ENCODE data around the gene TMEM254. TPM values are rescaled to one million over a fixed set of nuclear protein-coding genes. Genes with fewer than 3 reads are reported as not detected.

The TMEM254 gene
- total RNA-seq, 1 donor from 2014 or later, result 33.8 TPM

GRCh38 chr10:80100861-80101695 is 22.6 kb downstream of the TMEM254 start:
- H3K27ac Mint-ChIP-seq (ENCODE audit: unreplicated experiment), result no peak overlapping the region
- no peak for DNase-seq (ENCODE audit: low read depth, low spot score)
- no peaks in the 10 kb centered on the region for H3K9me3 Mint-ChIP-seq
- TF ChIP-seq CTCF (conservative IDR thresholded peaks at IDR 0.05), result no peak
- H3K27me3 Mint-ChIP-seq (ENCODE audit: low read depth), result no peaks in the 10 kb centered on the region
- peaks cover 6% of the 10 kb centered on the region for H3K4me1 Mint-ChIP-seq
- H3K4me3 Mint-ChIP-seq, result no peak overlapping the region
- H3K36me3 Mint-ChIP-seq (ENCODE audit: low read depth), result no peaks in the 10 kb centered on the region

GRCh38 chr10:80104066-80104926 is 25.8 kb downstream of the TMEM254 start:
- peaks cover 13% of the 10 kb centered on the region for H3K36me3 Mint-ChIP-seq (ENCODE audit: low read depth)
- H3K27me3 Mint-ChIP-seq (ENCODE audit: low read depth), result no peaks in the 10 kb centered on the region
- no peak overlapping the region for H3K4me3 Mint-ChIP-seq
- no peak for DNase-seq (ENCODE audit: low read depth, low spot score)
- TF ChIP-seq CTCF (conservative IDR thresholded peaks at IDR 0.05), result no peak
- H3K4me1 Mint-ChIP-seq, result peaks cover 6% of the 10 kb centered on the region
- H3K27ac Mint-ChIP-seq (ENCODE audit: unreplicated experiment), result no peak overlapping the region
- H3K9me3 Mint-ChIP-seq, result peaks cover 5% of the 10 kb centered on the region

- Mint-ChIP-seq H3K4me1 (peaks cover 12% of the 10 kb centered on the region), H3K36me3 (ENCODE audit: low read depth) (peaks cover 21% of the 10 kb centered on the region), H3K27me3 (ENCODE audit: low read depth) (no peaks in the 10 kb centered on the region), H3K4me3 (no peak overlapping the region), H3K27ac (ENCODE audit: unreplicated experiment) (no peak overlapping the region), H3K9me3 (peaks cover 9% of the 10 kb centered on the region)
- no peak for TF ChIP-seq CTCF (conservative IDR thresholded peaks at IDR 0.05)
- DNase-seq (ENCODE audit: low read depth, low spot score), result no peak
These were observed 30.2 kb downstream of the TMEM254 start for GRCh38 chr10:80108576-80109239.

- no peak overlapping the region for H3K27ac Mint-ChIP-seq (ENCODE audit: unreplicated experiment)
- no peak for DNase-seq (ENCODE audit: low read depth, low spot score)
- no peak overlapping the region for H3K4me3 Mint-ChIP-seq
- H3K9me3 Mint-ChIP-seq, result peaks cover 9% of the 10 kb centered on the region
- peaks cover 21% of the 10 kb centered on the region for H3K36me3 Mint-ChIP-seq (ENCODE audit: low read depth)
- no peak for TF ChIP-seq CTCF (conservative IDR thresholded peaks at IDR 0.05)
- H3K4me1 Mint-ChIP-seq, result peaks cover 6% of the 10 kb centered on the region
- H3K27me3 Mint-ChIP-seq (ENCODE audit: low read depth), result no peaks in the 10 kb centered on the region
These were observed 32.5 kb downstream of the TMEM254 start for GRCh38 chr10:80110986-80111385.

GRCh38 chr10:80118669-80119068 is 40.2 kb downstream of the TMEM254 start:
- no peak overlapping the region for H3K27ac Mint-ChIP-seq (ENCODE audit: unreplicated experiment)
- H3K27me3 Mint-ChIP-seq (ENCODE audit: low read depth), result no peaks in the 10 kb centered on the region
- H3K4me3 Mint-ChIP-seq, result no peak overlapping the region
- H3K9me3 Mint-ChIP-seq, result no peaks in the 10 kb centered on the region
- H3K4me1 Mint-ChIP-seq, result no peaks in the 10 kb centered on the region
- no peak for TF ChIP-seq CTCF (conservative IDR thresholded peaks at IDR 0.05)
- no peaks in the 10 kb centered on the region for H3K36me3 Mint-ChIP-seq (ENCODE audit: low read depth)
- DNase-seq (ENCODE audit: low read depth, low spot score), result no peak
